Measurements from ENCODE around the gene SEMA4C. TPM values are rescaled to one million over a fixed set of nuclear protein-coding genes. Genes with fewer than 3 reads are reported as not detected.

SEMA4C gene
- total RNA-seq, 1 donor from 2014 or later: 62.4 TPM

GRCh38 chr2:96900237-96900636 lies 30.4 kb upstream of the SEMA4C start:
- Histone ChIP-seq H3K27me3 (ENCODE audit: control insufficient read depth, insufficient read depth, low read length) (no peaks in the 10 kb centered on the region), H3K4me3 (ENCODE audit: low read depth, low read length) (no peak overlapping the region), H3K36me3 (ENCODE audit: control insufficient read depth, insufficient read depth, low read length) (no peaks in the 10 kb centered on the region)
- no peak for DNase-seq (ENCODE audit: low read depth)
- no peak for TF ChIP-seq CTCF (IDR thresholded peaks at IDR 0.05; ENCODE audit: insufficient read depth, low read length, poor library complexity, severe bottlenecking)

GRCh38 chr2:96899413-96899741 lies 29.5 kb upstream of the SEMA4C start:
- Histone ChIP-seq H3K36me3 (ENCODE audit: control insufficient read depth, insufficient read depth, low read length) (no peaks in the 10 kb centered on the region), H3K4me3 (ENCODE audit: low read depth, low read length) (no peak overlapping the region), H3K27me3 (ENCODE audit: control insufficient read depth, insufficient read depth, low read length) (no peaks in the 10 kb centered on the region)
- no peak for TF ChIP-seq CTCF (IDR thresholded peaks at IDR 0.05; ENCODE audit: insufficient read depth, low read length, poor library complexity, severe bottlenecking)
- no peak for DNase-seq (ENCODE audit: low read depth)

- Histone ChIP-seq H3K36me3 (ENCODE audit: control insufficient read depth, insufficient read depth, low read length) (no peaks in the 10 kb centered on the region), H3K4me3 (ENCODE audit: low read depth, low read length) (no peak overlapping the region), H3K27me3 (ENCODE audit: control insufficient read depth, insufficient read depth, low read length) (no peaks in the 10 kb centered on the region)
- no peak for TF ChIP-seq CTCF (IDR thresholded peaks at IDR 0.05; ENCODE audit: insufficient read depth, low read length, poor library complexity, severe bottlenecking)
- no peak for DNase-seq (ENCODE audit: low read depth)
Measured at GRCh38 chr2:96898641-96899412, 28.9 kb upstream of the SEMA4C start.

GRCh38 chr2:96898135-96898505 lies 28.2 kb upstream of the SEMA4C start:
- Histone ChIP-seq H3K4me3 (ENCODE audit: low read depth, low read length) (no peak overlapping the region), H3K36me3 (ENCODE audit: control insufficient read depth, insufficient read depth, low read length) (no peaks in the 10 kb centered on the region)

GRCh38 chr2:96897491-96898134 lies 27.7 kb upstream of the SEMA4C start:
- TF ChIP-seq CTCF (IDR thresholded peaks at IDR 0.05; ENCODE audit: insufficient read depth, low read length, poor library complexity, severe bottlenecking): no peak
- Histone ChIP-seq H3K4me3 (ENCODE audit: low read depth, low read length) (no peak overlapping the region), H3K27me3 (ENCODE audit: control insufficient read depth, insufficient read depth, low read length) (no peaks in the 10 kb centered on the region), H3K36me3 (ENCODE audit: control insufficient read depth, insufficient read depth, low read length) (no peaks in the 10 kb centered on the region)
- DNase-seq (ENCODE audit: low read depth): no peak

More at GRCh38 chr2:96898135-96898505, 28.2 kb upstream of the SEMA4C start:
- DNase-seq (ENCODE audit: low read depth): no peak
- no peaks in the 10 kb centered on the region for H3K27me3 ChIP-seq (ENCODE audit: control insufficient read depth, insufficient read depth, low read length)
- TF ChIP-seq CTCF (IDR thresholded peaks at IDR 0.05; ENCODE audit: insufficient read depth, low read length, poor library complexity, severe bottlenecking): no peak

Data from kidney epithelial cell (primary cell).